GM18526 (cell line): ENCODE results near the gene DCUN1D3.

ENCODE experiments used
- POLR2A ChIP-seq: IDR thresholded peaks from 3 replicates; pipeline ENCODE4 v1.6.1; 2011; ENCODE audit not compliant: insufficient read length; ENCODE audit errors: extremely low read depth

The DCUN1D3 gene

DNA sequence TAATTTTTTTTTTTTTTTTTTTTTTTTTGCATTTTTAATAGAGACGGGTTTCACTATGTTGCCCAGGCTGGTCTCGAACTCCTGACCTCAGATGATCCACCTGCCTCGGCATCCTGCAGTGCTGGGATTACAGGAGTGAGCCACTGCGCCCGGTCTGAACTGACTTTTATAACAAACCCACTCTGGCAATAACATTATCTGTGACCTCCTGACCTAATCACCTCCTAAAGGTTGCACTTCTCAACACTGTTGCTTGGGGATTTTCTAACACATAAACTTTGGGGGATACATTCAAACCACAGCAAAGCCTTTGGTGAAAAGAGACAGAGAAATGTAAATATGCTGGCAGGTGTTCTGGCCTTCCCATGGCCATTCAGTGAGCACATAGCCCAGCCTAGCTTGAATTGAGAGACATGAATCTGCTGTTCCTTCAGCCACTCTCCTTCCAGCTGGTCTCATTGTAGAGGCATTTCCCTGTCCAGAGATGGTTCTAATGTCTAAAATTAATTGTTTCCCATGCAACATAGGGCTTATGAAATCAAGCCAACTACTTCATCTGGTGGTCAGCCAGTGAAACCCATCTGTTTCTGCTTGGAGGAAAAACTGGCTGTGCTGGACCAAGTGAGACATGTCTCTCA lies 28.7 kb upstream of the DCUN1D3 start:
- no peak for TF ChIP-seq POLR2A

DNA sequence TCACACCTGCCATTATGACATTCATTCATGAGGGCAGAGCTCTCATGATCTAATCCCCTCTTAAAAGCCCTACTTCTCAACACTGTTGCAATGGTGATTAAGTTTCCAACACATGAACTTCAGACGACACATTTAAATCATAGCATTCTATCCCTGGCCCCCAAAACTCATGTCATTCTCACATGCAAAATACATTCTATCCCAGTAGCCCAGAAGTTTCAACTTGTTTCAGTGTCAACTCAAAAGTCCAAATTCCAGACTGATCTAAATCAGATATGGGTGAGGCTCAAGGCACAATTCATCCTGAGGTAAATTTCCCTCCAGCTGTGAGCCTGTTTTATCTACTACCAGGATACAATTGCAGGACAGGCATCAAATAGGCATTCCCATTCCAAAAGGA lies 25.6 kb upstream of the DCUN1D3 start:
- TF ChIP-seq POLR2A = no peak

DNA sequence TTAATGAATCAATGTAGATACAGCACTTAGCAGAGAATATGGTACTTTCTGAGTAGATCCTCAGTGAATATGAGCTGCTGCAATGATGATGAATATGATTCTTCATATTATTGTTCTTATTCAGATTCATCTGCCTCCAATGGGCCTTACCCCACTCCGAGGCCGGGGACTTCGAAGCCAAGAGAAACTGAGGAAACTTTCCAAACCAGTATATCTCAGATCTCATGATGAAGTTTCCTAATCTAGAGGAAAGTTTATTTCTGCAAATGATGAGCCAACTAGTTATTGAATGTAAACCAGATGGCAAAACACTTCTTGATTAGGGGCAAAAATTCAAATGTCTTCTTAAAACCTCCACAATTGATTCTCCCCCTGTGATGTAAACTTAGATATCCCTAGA lies 23.7 kb upstream of the DCUN1D3 start:
- no peak for TF ChIP-seq POLR2A

DNA sequence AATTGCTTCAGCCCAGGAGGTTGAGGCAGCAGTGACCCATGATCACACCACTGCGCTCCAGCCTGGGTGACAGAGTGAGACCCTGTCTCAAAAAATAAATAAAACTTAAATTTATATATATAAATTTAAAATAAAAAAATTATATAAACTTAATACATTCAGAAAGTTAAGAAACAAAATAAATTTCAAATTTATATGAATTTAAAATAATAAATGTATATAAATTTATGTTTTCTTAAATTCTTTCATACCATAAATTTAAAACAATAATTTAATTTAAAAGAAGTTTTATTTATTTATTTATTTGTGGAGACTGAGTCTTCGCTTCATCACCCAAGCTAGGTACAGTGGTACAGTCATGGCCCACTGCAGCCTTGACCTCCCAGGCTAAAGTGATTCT lies 20.6 kb upstream of the DCUN1D3 start:
- TF ChIP-seq POLR2A = no peak

GRCh38 chr16:20920091-20920490 lies 19.9 kb upstream of the DCUN1D3 start:
- no peak for TF ChIP-seq POLR2A

DNA sequence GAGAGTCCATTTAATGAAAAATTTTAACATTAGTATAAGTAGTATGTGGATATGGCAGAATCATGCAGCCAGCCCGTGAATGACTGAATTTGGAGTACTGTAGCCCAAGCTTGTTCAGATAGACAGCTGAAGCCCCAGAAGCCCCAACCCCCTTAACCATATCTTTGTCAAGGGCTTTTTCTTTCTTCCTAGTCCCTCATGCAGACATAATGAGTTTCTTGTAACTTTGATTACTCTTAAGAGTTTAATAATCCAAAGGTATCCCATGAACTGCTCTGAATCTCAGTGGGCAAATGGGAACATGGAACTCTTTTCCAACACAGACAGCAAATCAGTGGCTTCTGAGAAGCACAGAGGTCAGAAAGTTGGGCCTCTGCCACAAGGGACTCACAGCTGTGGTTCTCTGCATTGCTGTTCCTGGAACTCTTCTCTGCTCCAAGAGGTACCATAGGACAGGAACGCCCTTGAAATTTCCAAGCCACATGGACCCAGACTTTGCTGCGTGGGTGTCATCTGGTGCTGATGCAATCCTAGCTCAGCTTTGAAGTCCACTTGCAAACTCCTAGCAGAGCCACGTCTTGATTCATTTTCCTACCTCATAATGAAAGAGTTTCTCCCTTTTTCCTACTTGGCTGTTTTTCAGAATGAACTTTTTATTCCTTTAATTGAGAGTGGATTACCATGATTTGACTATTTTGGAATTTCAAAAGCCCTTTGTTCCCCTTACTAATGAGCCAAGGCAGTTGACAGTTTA lies 18.5 kb upstream of the DCUN1D3 start:
- no peak for TF ChIP-seq POLR2A

GRCh38 chr16:20916942-20917341 lies 16.8 kb upstream of the DCUN1D3 start:
- TF ChIP-seq POLR2A = no peak

GRCh38 chr16:20916289-20916688 lies 16.1 kb upstream of the DCUN1D3 start:
- TF ChIP-seq POLR2A = no peak

DNA sequence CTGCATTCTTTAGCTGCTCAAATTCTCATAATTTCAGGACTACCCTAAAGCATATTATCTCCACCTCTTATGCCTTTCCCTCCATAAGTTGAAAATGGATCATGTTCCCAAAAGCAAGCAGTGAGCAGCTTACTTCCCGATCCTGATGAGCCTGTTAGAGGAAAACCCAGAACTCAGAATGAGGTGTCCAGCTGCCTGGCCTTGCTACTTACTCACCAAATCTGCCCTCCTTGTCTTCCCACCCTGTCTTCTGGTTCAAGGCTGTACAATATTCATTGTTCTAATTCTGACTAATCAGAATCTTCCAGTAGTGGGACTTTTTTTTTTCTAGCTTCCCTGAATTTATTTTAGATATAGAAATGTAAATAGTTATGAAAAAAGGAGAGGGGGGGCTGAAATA lies 11.2 kb upstream of the DCUN1D3 start:
- no peak for TF ChIP-seq POLR2A

DNA sequence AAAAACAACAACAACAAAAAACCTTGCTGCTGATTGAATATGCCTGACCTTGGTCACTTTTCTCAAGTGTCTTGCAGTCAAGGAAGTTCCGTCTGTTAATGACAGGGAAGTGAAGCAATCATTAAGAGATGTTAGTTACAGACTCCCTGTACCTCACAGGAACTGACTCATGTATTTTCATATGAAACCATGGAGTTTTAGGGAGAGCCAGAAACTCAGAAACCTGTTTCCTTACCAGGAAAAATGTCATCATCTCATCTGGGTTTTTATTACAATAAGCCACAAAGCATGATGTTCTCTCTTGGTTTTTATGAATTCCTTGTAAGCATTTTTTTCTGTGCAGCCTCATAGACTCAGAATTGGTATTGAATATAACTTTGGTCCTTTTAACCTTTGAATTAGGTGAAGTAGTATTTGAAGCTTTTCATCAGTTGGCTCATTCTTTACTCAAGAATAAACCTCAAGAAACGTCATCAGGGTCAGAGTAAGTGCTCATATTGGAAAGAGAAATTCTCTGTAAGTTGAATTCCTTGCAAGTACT lies 10.7 kb upstream of the DCUN1D3 start:
- no peak for TF ChIP-seq POLR2A

DNA sequence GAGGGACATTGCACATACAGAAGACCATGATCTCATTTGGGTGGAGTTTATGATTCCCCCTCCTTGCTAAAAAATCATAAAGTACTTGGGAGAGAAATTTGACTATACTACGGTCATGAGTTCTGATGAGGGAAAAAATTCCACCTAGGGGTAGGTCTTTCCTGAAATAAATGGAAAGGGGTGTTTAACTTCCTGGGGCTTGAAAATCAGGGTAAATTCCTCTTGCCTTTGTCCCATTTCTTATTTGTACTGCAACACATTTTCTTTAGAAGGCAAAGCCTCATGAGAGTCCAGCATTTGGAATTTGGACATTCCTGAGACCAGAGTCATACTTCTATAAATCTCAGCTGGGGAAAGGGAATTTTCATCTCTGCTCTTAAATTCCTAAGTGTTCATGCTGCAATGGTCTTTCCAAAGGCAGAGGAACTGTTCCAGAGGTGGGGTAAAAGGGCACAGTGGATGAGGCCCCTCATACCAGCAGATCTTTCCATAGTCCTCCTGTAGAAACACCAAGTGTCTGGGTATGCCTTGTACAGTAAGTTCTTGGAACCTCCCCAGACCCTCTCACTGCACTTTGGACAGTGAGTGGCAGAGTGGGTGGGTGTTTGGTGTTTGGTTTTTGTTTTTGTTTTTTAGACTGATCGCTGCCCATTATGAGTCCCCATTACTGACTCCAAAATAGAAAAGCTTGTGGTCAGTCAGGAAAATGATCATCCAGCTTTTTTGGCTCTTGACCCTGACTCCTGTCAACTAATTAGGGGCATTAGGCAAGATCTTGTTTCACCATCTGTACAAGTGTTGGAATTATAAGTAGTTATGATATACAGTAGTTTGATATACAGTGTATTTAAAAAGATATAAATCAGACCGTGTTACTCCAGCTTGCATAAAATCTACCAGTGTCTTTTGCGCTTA lies 6.4 kb upstream of the DCUN1D3 start:
- no peak for TF ChIP-seq POLR2A

DNA sequence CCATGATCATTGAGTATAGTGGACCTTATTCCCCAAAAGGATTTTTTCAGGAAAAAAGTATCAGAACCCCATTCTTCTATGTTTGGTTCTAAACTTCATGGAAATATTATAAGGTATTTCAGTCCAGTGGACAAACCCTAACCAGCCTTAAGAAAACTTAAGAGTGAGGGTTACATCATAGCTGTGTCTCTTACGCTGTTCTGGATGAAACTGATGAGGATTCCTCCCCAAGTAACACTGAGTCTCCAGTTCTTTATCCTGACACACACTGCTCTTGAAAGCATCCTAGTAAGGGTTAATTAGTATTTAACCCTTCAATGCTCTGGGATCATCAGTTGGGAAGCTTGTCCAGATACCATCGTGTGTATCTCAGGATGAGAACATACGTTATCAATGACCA lies 5.4 kb upstream of the DCUN1D3 start:
- TF ChIP-seq POLR2A = no peak

DNA sequence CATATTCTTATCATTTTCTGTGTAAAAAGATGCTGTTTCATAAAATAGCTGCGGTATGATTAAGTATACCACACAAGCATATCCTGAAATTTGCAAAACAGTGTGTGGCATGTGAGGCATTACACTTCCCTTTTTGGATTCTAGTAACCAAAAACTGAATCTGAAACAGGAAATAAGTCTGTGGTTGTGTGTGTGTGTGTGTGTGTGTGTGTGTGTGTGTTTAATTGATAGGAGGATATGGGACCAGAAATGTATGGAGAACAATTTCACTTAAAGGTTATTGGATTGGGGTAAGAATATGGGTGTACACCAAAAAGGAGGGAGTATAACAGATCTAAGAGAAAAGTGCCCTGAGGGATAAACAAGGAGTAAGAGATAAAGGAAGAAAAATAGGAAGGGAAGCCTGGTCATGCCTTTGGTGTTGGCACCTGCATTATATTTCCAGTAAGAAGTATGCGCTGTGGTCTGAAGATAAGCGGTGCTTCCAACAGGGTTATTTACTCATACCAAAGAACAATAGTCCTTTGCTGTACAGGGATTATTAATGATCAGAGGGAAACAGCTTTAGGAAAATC lies 4.4 kb upstream of the DCUN1D3 start:
- no peak for TF ChIP-seq POLR2A

DNA sequence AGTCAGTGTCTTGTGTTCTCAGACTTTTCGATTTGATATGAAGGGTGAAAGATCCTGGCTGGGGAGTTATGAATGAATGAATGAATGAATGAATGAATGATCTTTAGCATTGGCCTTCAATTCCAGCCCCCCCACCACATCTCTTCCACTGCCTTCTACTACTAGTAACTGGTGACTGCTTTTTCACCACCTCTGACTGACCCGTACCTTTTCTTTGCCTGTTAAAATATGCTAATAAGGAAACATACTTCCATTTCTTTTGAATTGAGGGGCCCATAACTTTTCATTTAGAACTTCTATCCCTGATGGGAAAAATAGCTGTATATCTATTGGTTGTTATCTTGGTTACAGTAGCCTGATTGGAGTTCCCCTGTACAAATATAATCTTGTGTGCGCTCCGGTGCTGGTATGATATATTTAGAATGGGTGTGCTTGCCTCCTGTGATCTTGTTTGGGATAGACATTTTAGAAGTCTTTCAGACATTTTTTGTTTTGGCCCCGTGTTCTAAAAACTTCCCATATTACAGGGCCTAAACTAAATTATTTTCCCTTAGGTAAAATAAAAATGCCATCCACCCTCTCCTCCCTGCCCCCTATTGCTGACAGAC lies 3.8 kb upstream of the DCUN1D3 start:
- TF ChIP-seq POLR2A = no peak
